Measurements from ENCODE around the gene STXBP5. TPM values are rescaled to one million over a fixed set of nuclear protein-coding genes. Genes with fewer than 3 reads are reported as not detected.
A peak's percentile ranks its signal among the peaks of the same experiment; 100 is the strongest.

STXBP5 gene
- total and polyA plus RNA-seq, 2 of the 13 experiments (the other 11 are each of a cell fraction or from before 2014, with no cell fraction given), result 8.8 to 19.4 TPM

- TF ChIP-seq MNT (IDR thresholded peaks at IDR 0.05), result no peak
- no peak for TF ChIP-seq ZNF619 (CRISPR knock-in tag; IDR thresholded peaks at IDR 0.05)
- TF ChIP-seq XBP1 (CRISPR knock-in tag; IDR thresholded peaks at IDR 0.05), result no peak
- TF ChIP-seq CREBL2 (CRISPR knock-in tag; IDR thresholded peaks at IDR 0.05; ENCODE audit: borderline replicate concordance), result no peak
- no peak for TF ChIP-seq HNRNPL (IDR thresholded peaks at IDR 0.05; ENCODE audit: low read depth, low read length)
- TF ChIP-seq KDM2A (CRISPR knock-in tag; IDR thresholded peaks at IDR 0.05; ENCODE audit: borderline replicate concordance, low read depth), result no peak
- TF ChIP-seq GABPB1 (CRISPR knock-in tag; IDR thresholded peaks at IDR 0.05), result peak; percentile 60
- peak; percentile 74; the same call in 1 of the 2 replicates for TF ChIP-seq CBX5 (CRISPR knock-in tag; IDR thresholded peaks at IDR 0.05; ENCODE audit: borderline replicate concordance)
- peak; percentile 78 for TF ChIP-seq HOMEZ (CRISPR knock-in tag; IDR thresholded peaks at IDR 0.05; ENCODE audit: low read depth)
- TF ChIP-seq TERF1 (CRISPR knock-in tag; IDR thresholded peaks at IDR 0.05), result no peak
- TF ChIP-seq MXI1 (IDR thresholded peaks at IDR 0.05; ENCODE audit: borderline replicate concordance, low read depth, low read length), result no peak; the same call in 2 of the 3 replicates
- TF ChIP-seq ZNF276 (CRISPR knock-in tag; IDR thresholded peaks at IDR 0.05; ENCODE audit: low read depth), result no peak
- no peak for TF ChIP-seq CERS6 (CRISPR knock-in tag; IDR thresholded peaks at IDR 0.05)
- TF ChIP-seq ZNF639 (CRISPR knock-in tag; conservative IDR thresholded peaks at IDR 0.05), result no peak
- TF ChIP-seq SCMH1 (CRISPR knock-in tag; IDR thresholded peaks at IDR 0.05; ENCODE audit: borderline replicate concordance), result no peak
- TF ChIP-seq ZNF784 (CRISPR knock-in tag; IDR thresholded peaks at IDR 0.05; ENCODE audit: borderline replicate concordance), result no peak
- TF ChIP-seq HES4 (CRISPR knock-in tag; IDR thresholded peaks at IDR 0.05; ENCODE audit: borderline replicate concordance), result no peak
- TF ChIP-seq MTA3 (CRISPR knock-in tag; IDR thresholded peaks at IDR 0.05), result no peak
Measured at GRCh38 chr6:147192278-147192911, 11.8 kb upstream of the STXBP5 start (continued).
